Uterus (tissue), 2 donors: Measurements from ENCODE around the gene VPS37D.

ENCODE experiments used
- POLR2A ChIP-seq, 2 donors: fragments of 450-650 bp; IDR thresholded peaks; one replicate each; pipeline ENCODE4 v1.6.1; 2016; ENCODE audit warnings: antibody characterized with exemption in 2 of 2, mild to moderate bottlenecking in 1 of 2, moderate library complexity in 1 of 2
- TF ChIP-seq, protein P1 (sequence below), 4 experiments: fragments of 200-600 bp in 2 of 4; fragments of 450-650 bp in 2 of 4; sonication (generic) in 2 of 4; IDR thresholded peaks; one replicate each; pipeline ENCODE4 v1.5.1; 2016 to 2019; ENCODE audit warnings: antibody characterized with exemption in 4 of 4, mild to moderate bottlenecking in 2 of 4, moderate library complexity in 1 of 4

DNA sequence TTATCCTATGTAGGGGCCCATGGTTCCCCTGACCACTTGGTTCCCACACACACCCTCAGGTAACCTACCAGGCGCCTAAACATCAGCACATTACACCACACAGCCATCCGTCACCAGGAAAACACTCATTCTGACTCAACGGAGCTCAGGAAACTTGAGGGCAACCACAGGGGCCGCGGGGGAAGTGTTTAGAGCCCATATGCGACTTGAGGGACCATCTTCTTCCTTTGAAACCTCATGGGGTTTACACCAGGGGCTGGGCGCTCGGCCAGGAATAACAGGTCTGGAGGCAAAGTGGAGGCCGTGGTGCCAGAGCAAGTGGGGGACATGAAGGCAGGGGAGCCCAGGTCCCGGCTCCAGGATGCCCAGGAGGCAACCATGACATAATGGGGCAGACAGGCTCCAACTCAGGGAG lies 50.4 kb downstream of the VPS37D start:
- TF ChIP-seq, protein P1, sequence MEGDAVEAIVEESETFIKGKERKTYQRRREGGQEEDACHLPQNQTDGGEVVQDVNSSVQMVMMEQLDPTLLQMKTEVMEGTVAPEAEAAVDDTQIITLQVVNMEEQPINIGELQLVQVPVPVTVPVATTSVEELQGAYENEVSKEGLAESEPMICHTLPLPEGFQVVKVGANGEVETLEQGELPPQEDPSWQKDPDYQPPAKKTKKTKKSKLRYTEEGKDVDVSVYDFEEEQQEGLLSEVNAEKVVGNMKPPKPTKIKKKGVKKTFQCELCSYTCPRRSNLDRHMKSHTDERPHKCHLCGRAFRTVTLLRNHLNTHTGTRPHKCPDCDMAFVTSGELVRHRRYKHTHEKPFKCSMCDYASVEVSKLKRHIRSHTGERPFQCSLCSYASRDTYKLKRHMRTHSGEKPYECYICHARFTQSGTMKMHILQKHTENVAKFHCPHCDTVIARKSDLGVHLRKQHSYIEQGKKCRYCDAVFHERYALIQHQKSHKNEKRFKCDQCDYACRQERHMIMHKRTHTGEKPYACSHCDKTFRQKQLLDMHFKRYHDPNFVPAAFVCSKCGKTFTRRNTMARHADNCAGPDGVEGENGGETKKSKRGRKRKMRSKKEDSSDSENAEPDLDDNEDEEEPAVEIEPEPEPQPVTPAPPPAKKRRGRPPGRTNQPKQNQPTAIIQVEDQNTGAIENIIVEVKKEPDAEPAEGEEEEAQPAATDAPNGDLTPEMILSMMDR (IDR thresholded peaks at IDR 0.05) = no peak
- TF ChIP-seq POLR2A (IDR thresholded peaks at IDR 0.05) = no peak
